WTC11 (cell line): ENCODE measurements around the gene CREB3. TPM values are rescaled to one million over a fixed set of nuclear protein-coding genes. Genes with fewer than 3 reads are reported as not detected.

Experiments
- ATAC-seq: fragments of 200-7000 bp; cut with Tn5 transposase; 2 replicates; pipeline ENCODE4 v1.10.0; 2021; ENCODE audit warnings: mild to moderate bottlenecking, moderate library complexity
- CTCF ChIA-PET: fragments of 300-600 bp; sonication (Branson Sonifier 250); formaldehyde crosslinking; loops from one replicate; lab custom pipeline; 2021; ENCODE audit warnings: antibody characterized with exemption; lab: Charles Lee
- POLR2A ChIA-PET: fragments of 350-600 bp; sonication (Branson Sonifier 250); formaldehyde crosslinking; loops from one replicate; lab custom pipeline; 2021; ENCODE audit warnings: antibody characterized with exemption; lab: Charles Lee
- DNase-seq: peaks from one replicate; pipeline ENCODE4 v3.0.0; 2021; ENCODE audit warnings: low spot score
- H3K27ac Mint-ChIP-seq: 2 replicates; pipeline ENCODE4 v1.8.0; 2021; ENCODE audit warnings: mixed read lengths
- H3K27me3 Mint-ChIP-seq: 2 replicates; pipeline ENCODE4 v1.8.0; 2021; ENCODE audit warnings: low read depth, mild to moderate bottlenecking, moderate library complexity, mixed read lengths
- H3K36me3 Mint-ChIP-seq: 2 replicates; pipeline ENCODE4 v1.8.0; 2021; ENCODE audit warnings: mixed read lengths
- H3K4me1 Mint-ChIP-seq: 2 replicates; pipeline ENCODE4 v1.8.0; 2022; ENCODE audit warnings: mixed read lengths
- H3K4me3 Mint-ChIP-seq: 2 replicates; pipeline ENCODE4 v1.8.0; 2021; ENCODE audit warnings: mild to moderate bottlenecking, moderate library complexity, mixed read lengths
- H3K9me3 Mint-ChIP-seq: 2 replicates; pipeline ENCODE4 v1.8.0; 2021; ENCODE audit warnings: mixed read lengths
- ELF4 ChIP-seq: sonication (generic); formaldehyde crosslinking; IDR thresholded peaks from 2 replicates; pipeline ENCODE4 v1.8.1; 2022; ENCODE audit warnings: low read depth, mild to moderate bottlenecking, moderate library complexity, missing genetic modification reagents
- EMX1 ChIP-seq: fragments of 250-450 bp; sonication (Bioruptor Pico); IDR thresholded peaks from 2 replicates; pipeline ENCODE4 v1.8.0; 2021; ENCODE audit warnings: mild to moderate bottlenecking
- ESRRA ChIP-seq: sonication (generic); formaldehyde crosslinking; IDR thresholded peaks from 2 replicates; pipeline ENCODE4 v1.8.1; 2022; ENCODE audit warnings: mild to moderate bottlenecking, missing genetic modification reagents, borderline replicate concordance
- GRHL2 ChIP-seq: fragments of 250-450 bp; sonication (Bioruptor Pico); IDR thresholded peaks from 2 replicates; pipeline ENCODE4 v1.8.0; 2022; ENCODE audit warnings: mild to moderate bottlenecking, moderate library complexity; ENCODE audit not compliant: insufficient replicate concordance, severe bottlenecking
- HMGA2 ChIP-seq: fragments of 250-450 bp; sonication (Bioruptor Pico); IDR thresholded peaks from 2 replicates; pipeline ENCODE4 v1.4.0; 2021; ENCODE audit warnings: mild to moderate bottlenecking, moderate library complexity
- IRF2 ChIP-seq: sonication (generic); formaldehyde crosslinking; IDR thresholded peaks from 2 replicates; pipeline ENCODE4 v1.8.0; 2022; ENCODE audit warnings: low read depth, missing genetic modification reagents, borderline replicate concordance
- MYBL2 ChIP-seq: sonication (generic); formaldehyde crosslinking; IDR thresholded peaks from 2 replicates; pipeline ENCODE4 v1.8.1; 2023; ENCODE audit warnings: mild to moderate bottlenecking, moderate library complexity, missing genetic modification reagents
- NFATC4 ChIP-seq: fragments of 250-450 bp; sonication (Bioruptor Pico); IDR thresholded peaks from 2 replicates; pipeline ENCODE4 v1.9.0; 2021; ENCODE audit warnings: mild to moderate bottlenecking
- TCF7 ChIP-seq: sonication (generic); formaldehyde crosslinking; IDR thresholded peaks from 2 replicates; pipeline ENCODE4 v1.8.0; 2022; ENCODE audit warnings: mild to moderate bottlenecking, low read depth, missing genetic modification reagents, moderate library complexity
- ZNF121 ChIP-seq: sonication (generic); formaldehyde crosslinking; IDR thresholded peaks from 2 replicates; pipeline ENCODE4 v1.8.0; 2023; ENCODE audit warnings: missing genetic modification reagents
- ZNF416 ChIP-seq: fragments of 250-450 bp; sonication (Bioruptor Pico); IDR thresholded peaks from 2 replicates; pipeline ENCODE4 v1.9.0; 2021; ENCODE audit warnings: mild to moderate bottlenecking, inconsistent platforms
- ZNF423 ChIP-seq: fragments of 250-450 bp; sonication (Bioruptor Pico); IDR thresholded peaks from 2 replicates; pipeline ENCODE4 v2.1.2; 2022; ENCODE audit warnings: mild to moderate bottlenecking, moderate library complexity
- total RNA-seq: library from RNA; stranded (reverse); gene quantifications from 3 replicates; pipeline ENCODE4 v1.2.3, GENCODE V29; 2021
- TF ChIP-seq, protein P1 (sequence below): sonication (generic); formaldehyde crosslinking; IDR thresholded peaks from 2 replicates; pipeline ENCODE4 v1.8.0; 2023; ENCODE audit warnings: missing genetic modification reagents, mild to moderate bottlenecking, borderline replicate concordance
- TF ChIP-seq, protein P2 (sequence below): sonication (generic); formaldehyde crosslinking; IDR thresholded peaks from 2 replicates; pipeline ENCODE4 v1.8.0; 2022; ENCODE audit warnings: missing genetic modification reagents
- TF ChIP-seq, protein P3 (sequence below): sonication (generic); formaldehyde crosslinking; IDR thresholded peaks from 2 replicates; pipeline ENCODE4 v1.8.1; 2022; ENCODE audit warnings: mild to moderate bottlenecking, missing genetic modification reagents, moderate library complexity, borderline replicate concordance
- TF ChIP-seq, protein P4 (sequence below): fragments of 250-450 bp; sonication (Bioruptor Pico); conservative IDR thresholded peaks from 2 replicates; pipeline ENCODE4 v1.9.0; 2021; ENCODE audit warnings: mild to moderate bottlenecking
- TF ChIP-seq, protein P5 (sequence below): fragments of 250-450 bp; sonication (Bioruptor Pico); IDR thresholded peaks from 2 replicates; pipeline ENCODE4 v1.9.0; 2021; ENCODE audit warnings: moderate library complexity, mild to moderate bottlenecking, inconsistent platforms, borderline replicate concordance
- TF ChIP-seq, protein P6 (sequence below): sonication (generic); formaldehyde crosslinking; IDR thresholded peaks from 2 replicates; pipeline ENCODE4 v1.8.1; 2023; ENCODE audit warnings: mild to moderate bottlenecking, missing genetic modification reagents

The CREB3 gene
- total RNA-seq, 1 experiment from 2014 or later = 21.4 TPM

DNA sequence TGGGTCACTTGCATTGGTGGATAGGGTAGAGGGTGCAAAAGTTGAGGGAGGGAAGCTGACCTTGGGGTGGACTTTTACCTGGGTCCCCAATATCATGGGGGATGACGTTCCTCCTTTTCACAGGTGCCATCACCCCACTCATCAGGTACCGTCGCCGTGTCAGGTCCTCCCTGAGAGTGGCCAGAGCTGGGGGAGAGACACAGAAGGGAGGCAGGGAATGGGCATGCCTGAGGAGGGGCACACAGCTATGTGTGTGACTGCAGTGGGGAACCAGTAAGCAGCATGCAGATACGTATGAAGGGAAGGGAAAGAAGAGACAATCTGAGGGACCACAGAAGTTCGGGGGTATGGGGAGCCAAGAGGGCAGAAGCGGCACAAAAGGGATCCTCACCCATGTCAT, 6.5 kb downstream of the CREB3 start:
- CTCF ChIA-PET = interaction anchor here (0.5 to 1.7 kb wide), 2 partner anchors 17 to 127 kb away, joined by 3 to 8 read pairs; no protein-coding TSS in a partner anchor
- DNase-seq = no peak
- Mint-ChIP-seq H3K4me1 (no peaks in the 10 kb centered on the region), H3K27ac (no peak overlapping the region), H3K27me3 (no peaks in the 10 kb centered on the region), H3K36me3 (peaks cover 74% of the 10 kb centered on the region), H3K4me3 (no peak overlapping the region), H3K9me3 (no peaks in the 10 kb centered on the region)
- TF ChIP-seq, protein P1, sequence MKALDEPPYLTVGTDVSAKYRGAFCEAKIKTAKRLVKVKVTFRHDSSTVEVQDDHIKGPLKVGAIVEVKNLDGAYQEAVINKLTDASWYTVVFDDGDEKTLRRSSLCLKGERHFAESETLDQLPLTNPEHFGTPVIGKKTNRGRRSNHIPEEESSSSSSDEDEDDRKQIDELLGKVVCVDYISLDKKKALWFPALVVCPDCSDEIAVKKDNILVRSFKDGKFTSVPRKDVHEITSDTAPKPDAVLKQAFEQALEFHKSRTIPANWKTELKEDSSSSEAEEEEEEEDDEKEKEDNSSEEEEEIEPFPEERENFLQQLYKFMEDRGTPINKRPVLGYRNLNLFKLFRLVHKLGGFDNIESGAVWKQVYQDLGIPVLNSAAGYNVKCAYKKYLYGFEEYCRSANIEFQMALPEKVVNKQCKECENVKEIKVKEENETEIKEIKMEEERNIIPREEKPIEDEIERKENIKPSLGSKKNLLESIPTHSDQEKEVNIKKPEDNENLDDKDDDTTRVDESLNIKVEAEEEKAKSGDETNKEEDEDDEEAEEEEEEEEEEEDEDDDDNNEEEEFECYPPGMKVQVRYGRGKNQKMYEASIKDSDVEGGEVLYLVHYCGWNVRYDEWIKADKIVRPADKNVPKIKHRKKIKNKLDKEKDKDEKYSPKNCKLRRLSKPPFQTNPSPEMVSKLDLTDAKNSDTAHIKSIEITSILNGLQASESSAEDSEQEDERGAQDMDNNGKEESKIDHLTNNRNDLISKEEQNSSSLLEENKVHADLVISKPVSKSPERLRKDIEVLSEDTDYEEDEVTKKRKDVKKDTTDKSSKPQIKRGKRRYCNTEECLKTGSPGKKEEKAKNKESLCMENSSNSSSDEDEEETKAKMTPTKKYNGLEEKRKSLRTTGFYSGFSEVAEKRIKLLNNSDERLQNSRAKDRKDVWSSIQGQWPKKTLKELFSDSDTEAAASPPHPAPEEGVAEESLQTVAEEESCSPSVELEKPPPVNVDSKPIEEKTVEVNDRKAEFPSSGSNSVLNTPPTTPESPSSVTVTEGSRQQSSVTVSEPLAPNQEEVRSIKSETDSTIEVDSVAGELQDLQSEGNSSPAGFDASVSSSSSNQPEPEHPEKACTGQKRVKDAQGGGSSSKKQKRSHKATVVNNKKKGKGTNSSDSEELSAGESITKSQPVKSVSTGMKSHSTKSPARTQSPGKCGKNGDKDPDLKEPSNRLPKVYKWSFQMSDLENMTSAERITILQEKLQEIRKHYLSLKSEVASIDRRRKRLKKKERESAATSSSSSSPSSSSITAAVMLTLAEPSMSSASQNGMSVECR (CRISPR knock-in tag) = no peak
- TF ChIP-seq GRHL2 (no peak), ZNF416 (CRISPR knock-in tag) (no peak), NFATC4 (CRISPR knock-in tag) (no peak), TCF7 (CRISPR knock-in tag) (no peak), ELF4 (CRISPR knock-in tag) (no peak), EMX1 (CRISPR knock-in tag) (no peak), IRF2 (CRISPR knock-in tag) (no peak), MYBL2 (CRISPR knock-in tag) (no peak), ZNF423 (CRISPR knock-in tag) (no peak), ESRRA (no peak), ZNF121 (CRISPR knock-in tag) (no peak), HMGA2 (CRISPR knock-in tag) (no peak)
- TF ChIP-seq, protein P2, sequence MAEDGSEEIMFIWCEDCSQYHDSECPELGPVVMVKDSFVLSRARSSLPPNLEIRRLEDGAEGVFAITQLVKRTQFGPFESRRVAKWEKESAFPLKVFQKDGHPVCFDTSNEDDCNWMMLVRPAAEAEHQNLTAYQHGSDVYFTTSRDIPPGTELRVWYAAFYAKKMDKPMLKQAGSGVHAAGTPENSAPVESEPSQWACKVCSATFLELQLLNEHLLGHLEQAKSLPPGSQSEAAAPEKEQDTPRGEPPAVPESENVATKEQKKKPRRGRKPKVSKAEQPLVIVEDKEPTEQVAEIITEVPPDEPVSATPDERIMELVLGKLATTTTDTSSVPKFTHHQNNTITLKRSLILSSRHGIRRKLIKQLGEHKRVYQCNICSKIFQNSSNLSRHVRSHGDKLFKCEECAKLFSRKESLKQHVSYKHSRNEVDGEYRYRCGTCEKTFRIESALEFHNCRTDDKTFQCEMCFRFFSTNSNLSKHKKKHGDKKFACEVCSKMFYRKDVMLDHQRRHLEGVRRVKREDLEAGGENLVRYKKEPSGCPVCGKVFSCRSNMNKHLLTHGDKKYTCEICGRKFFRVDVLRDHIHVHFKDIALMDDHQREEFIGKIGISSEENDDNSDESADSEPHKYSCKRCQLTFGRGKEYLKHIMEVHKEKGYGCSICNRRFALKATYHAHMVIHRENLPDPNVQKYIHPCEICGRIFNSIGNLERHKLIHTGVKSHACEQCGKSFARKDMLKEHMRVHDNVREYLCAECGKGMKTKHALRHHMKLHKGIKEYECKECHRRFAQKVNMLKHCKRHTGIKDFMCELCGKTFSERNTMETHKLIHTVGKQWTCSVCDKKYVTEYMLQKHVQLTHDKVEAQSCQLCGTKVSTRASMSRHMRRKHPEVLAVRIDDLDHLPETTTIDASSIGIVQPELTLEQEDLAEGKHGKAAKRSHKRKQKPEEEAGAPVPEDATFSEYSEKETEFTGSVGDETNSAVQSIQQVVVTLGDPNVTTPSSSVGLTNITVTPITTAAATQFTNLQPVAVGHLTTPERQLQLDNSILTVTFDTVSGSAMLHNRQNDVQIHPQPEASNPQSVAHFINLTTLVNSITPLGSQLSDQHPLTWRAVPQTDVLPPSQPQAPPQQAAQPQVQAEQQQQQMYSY (CRISPR knock-in tag) = no peak
- TF ChIP-seq, protein P3, sequence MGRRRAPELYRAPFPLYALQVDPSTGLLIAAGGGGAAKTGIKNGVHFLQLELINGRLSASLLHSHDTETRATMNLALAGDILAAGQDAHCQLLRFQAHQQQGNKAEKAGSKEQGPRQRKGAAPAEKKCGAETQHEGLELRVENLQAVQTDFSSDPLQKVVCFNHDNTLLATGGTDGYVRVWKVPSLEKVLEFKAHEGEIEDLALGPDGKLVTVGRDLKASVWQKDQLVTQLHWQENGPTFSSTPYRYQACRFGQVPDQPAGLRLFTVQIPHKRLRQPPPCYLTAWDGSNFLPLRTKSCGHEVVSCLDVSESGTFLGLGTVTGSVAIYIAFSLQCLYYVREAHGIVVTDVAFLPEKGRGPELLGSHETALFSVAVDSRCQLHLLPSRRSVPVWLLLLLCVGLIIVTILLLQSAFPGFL (CRISPR knock-in tag) = no peak
- TF ChIP-seq, protein P4, sequence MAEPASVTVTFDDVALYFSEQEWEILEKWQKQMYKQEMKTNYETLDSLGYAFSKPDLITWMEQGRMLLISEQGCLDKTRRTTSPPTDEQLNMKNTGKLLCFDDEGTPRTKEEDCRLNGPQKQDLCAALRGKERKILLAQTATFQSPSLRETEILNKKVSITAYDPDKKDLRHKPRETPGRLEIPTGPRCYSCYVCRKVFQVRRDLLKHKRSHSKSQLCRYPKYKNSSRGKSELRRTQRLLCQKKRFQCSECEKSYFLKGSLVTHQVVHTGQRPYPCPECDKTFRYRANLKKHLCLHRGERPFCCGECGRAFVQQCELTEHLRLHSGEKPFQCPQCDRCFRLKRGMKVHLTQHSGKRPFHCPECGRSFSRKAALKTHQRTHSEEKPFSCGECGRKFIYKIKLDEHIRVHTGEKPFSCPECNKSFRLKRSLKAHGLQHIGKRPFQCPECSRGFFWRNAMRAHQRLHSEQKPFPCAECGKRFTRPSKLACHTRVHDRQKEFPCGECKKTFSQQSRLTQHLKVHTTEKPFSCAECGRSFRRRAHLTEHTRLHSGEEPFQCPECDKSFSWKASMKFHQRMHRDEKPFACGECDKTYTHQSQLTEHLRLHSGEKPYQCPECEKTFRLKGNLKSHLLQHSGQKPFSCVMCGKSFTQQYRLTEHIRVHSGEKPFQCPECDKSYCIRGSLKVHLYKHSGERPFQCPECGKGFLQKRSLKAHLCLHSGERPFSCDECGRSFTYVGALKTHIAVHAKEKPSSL = no peak
- TF ChIP-seq, protein P5, sequence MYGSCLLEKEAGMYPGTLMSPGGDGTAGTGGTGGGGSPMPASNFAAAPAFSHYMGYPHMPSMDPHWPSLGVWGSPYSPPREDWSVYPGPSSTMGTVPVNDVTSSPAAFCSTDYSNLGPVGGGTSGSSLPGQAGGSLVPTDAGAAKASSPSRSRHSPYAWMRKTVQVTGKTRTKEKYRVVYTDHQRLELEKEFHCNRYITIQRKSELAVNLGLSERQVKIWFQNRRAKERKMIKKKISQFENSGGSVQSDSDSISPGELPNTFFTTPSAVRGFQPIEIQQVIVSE (CRISPR knock-in tag) = no peak
- TF ChIP-seq, protein P6, sequence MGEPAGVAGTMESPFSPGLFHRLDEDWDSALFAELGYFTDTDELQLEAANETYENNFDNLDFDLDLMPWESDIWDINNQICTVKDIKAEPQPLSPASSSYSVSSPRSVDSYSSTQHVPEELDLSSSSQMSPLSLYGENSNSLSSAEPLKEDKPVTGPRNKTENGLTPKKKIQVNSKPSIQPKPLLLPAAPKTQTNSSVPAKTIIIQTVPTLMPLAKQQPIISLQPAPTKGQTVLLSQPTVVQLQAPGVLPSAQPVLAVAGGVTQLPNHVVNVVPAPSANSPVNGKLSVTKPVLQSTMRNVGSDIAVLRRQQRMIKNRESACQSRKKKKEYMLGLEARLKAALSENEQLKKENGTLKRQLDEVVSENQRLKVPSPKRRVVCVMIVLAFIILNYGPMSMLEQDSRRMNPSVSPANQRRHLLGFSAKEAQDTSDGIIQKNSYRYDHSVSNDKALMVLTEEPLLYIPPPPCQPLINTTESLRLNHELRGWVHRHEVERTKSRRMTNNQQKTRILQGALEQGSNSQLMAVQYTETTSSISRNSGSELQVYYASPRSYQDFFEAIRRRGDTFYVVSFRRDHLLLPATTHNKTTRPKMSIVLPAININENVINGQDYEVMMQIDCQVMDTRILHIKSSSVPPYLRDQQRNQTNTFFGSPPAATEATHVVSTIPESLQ = no peak
- POLR2A ChIA-PET = no interaction called here
- no peak for ATAC-seq
